Stomach (tissue), 9 donors: Measurements from ENCODE around the gene MYL9. TPM values are rescaled to one million over a fixed set of nuclear protein-coding genes. Genes with fewer than 3 reads are reported as not detected.

Experiments used
- DNase-seq, 2 donors: peaks; one replicate each; pipeline versions ENCODE4 v3.0.0 to v3.0.0-alpha.2; 2013 to 2019
- H3K27ac ChIP-seq, 5 donors: fragments of 200-600 bp in 4 of 5; sonication (generic) in 4 of 5; one replicate each; pipeline ENCODE4 v1.5.1; 2013 to 2019; ENCODE audit warnings: mild to moderate bottlenecking in 1 of 5, moderate library complexity in 1 of 5
- H3K27me3 ChIP-seq, 3 donors: fragments of 200-600 bp; sonication (generic); one replicate each; pipeline ENCODE4 v1.5.1; 2017 to 2019; ENCODE audit warnings: mixed run types in 1 of 3
- H3K36me3 ChIP-seq, 4 donors: fragments of 200-600 bp; sonication (generic); 1 replicate in 3 of 4; 2 replicates in 1 of 4; pipeline ENCODE4 v1.5.1; 2016 to 2019
- H3K4me1 ChIP-seq, 4 donors: fragments of 200-600 bp; sonication (generic); one replicate each; pipeline ENCODE4 v1.5.1; 2016 to 2019
- H3K4me3 ChIP-seq, 4 donors: fragments of 200-600 bp; sonication (generic) in 3 of 4; one replicate each; pipeline ENCODE4 v1.5.1; 2016 to 2019; ENCODE audit warnings: mild to moderate bottlenecking in 1 of 4
- H3K9me3 ChIP-seq, 4 donors: fragments of 200-600 bp; sonication (generic); one replicate each; pipeline ENCODE4 v1.5.1; 2016 to 2019
- EP300 ChIP-seq: sonication (generic); formaldehyde crosslinking; IDR thresholded peaks from one replicate; pipeline ENCODE4 v1.6.1; 2017; ENCODE audit warnings: antibody characterized with exemption
- POLR2A ChIP-seq, 4 donors: fragments of 450-650 bp; IDR thresholded peaks; one replicate each; pipeline ENCODE4 v1.6.1; 2016; ENCODE audit warnings: antibody characterized with exemption in 4 of 4, control low read depth in 2 of 4, mild to moderate bottlenecking in 1 of 4, moderate library complexity in 1 of 4
- POLR2AphosphoS5 ChIP-seq, 3 donors: sonication (generic); formaldehyde crosslinking; IDR thresholded peaks; one replicate each; pipeline ENCODE4 v1.6.1; 2016; ENCODE audit warnings: antibody characterized with exemption in 3 of 3
- WGBS, 5 donors: extraction: QIAGEN DNeasy Blood & Tissue Kit in 3 of 5; methylation state at CpG; one replicate each; pipeline versions ENCODE4 v1.1.5 to v1.1.7; 2013 to 2018; 5-methylcytosine and 5-hydroxymethylcytosine counted together
- intact Hi-C: fragments of 100-400 bp; cut with DNase I; formaldehyde crosslinking; loops from one replicate; pipeline ENCODE4 v1.15.1; 2023; ENCODE audit warnings: low total_unique reads
- polyA plus RNA-seq, 3 donors: library from polyadenylated mRNA; stranded (reverse); fragments of 200-250 nt; gene quantifications; one replicate each; pipeline ENCODE4 v1.2.3, GENCODE V29; 2013
- small RNA-seq, 4 donors: library from RNA; depleted of rRNA; stranded (forward); fragments of <200 nt; gene quantifications; one replicate each; pipeline ENCODE3, GENCODE V24; 2016
- total RNA-seq, 5 donors: library from RNA; depleted of rRNA; stranded (reverse); fragments of >200 nt; gene quantifications; one replicate each; pipeline versions ENCODE4 v1.1.0 to v1.2.3, GENCODE V29; 2014 to 2016
- TF ChIP-seq, protein P1 (sequence below), 7 experiments: fragments of 450-650 bp in 4 of 7; fragments of 200-600 bp in 3 of 7; sonication (generic) in 3 of 7; IDR thresholded peaks; one replicate each; pipeline ENCODE4 v1.5.1; 2016 to 2019; ENCODE audit warnings: antibody characterized with exemption in 7 of 7, control low read depth in 2 of 7, mild to moderate bottlenecking in 1 of 7
- donor health status: healthy with polysubstance abuse.
- donor health status: Bipolar disorder and iron deficiency.
- donor health status: healthy.

Gene MYL9
- total and polyA plus RNA-seq, 8 donors = 33.0 to 941 (median 223) TPM

GRCh38 chr20:36599912-36600345 is 58.6 kb downstream of the MYL9 start:
- TF ChIP-seq EP300 (no peak), POLR2AphosphoS5 (IDR thresholded peaks at IDR 0.05) (no peak), POLR2A (IDR thresholded peaks at IDR 0.05) (no peak)
- TF ChIP-seq, protein P1, sequence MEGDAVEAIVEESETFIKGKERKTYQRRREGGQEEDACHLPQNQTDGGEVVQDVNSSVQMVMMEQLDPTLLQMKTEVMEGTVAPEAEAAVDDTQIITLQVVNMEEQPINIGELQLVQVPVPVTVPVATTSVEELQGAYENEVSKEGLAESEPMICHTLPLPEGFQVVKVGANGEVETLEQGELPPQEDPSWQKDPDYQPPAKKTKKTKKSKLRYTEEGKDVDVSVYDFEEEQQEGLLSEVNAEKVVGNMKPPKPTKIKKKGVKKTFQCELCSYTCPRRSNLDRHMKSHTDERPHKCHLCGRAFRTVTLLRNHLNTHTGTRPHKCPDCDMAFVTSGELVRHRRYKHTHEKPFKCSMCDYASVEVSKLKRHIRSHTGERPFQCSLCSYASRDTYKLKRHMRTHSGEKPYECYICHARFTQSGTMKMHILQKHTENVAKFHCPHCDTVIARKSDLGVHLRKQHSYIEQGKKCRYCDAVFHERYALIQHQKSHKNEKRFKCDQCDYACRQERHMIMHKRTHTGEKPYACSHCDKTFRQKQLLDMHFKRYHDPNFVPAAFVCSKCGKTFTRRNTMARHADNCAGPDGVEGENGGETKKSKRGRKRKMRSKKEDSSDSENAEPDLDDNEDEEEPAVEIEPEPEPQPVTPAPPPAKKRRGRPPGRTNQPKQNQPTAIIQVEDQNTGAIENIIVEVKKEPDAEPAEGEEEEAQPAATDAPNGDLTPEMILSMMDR (IDR thresholded peaks at IDR 0.05) = no peak
- Histone ChIP-seq H3K36me3 (no peaks in the 10 kb centered on the region), H3K27me3 (no peaks in the 10 kb centered on the region), H3K27ac (no peak overlapping the region), H3K9me3 (no peaks in the 10 kb centered on the region), H3K4me3 (no peak overlapping the region), H3K4me1 (peaks cover 0 to 7% (median 2%) of the 10 kb centered on the region in 4 donors)
- whole genome bisulfite sequencing, 5 donors = 49 to 60% (median 52%) methylated on average over 5 of the region's 5 CpGs
- intact Hi-C loops = loop anchor here (10.0 kb wide), 1 partner anchor 45 kb away; no protein-coding TSS in a partner anchor
- no peak for DNase-seq

Small RNA genes within 50 kb of the gene (small RNA-seq; reads per million reads assigned to genes)
- gene RF00017 = 0 reads per million in 4 donors

Other genes with a start within 250 kb of the MYL9 start
- 10 to 100 TPM; 15.1 to 92.2 (median 54.0) TPM for gene DLGAP4, start 235.2 kb upstream of the MYL9 start, total RNA-seq
- 10 to 100 TPM; 15.1 to 26.4 (median 21.1) TPM for gene DLGAP4, start 235.2 kb upstream of the MYL9 start, polyA plus RNA-seq
- gene TGIF2, start 32.1 kb downstream of the MYL9 start, total RNA-seq = 10 to 100 TPM in 4 of 5 donors, not detected in 1; 14.9 to 24.6 (median 18.7) TPM
- gene TGIF2, start 32.1 kb downstream of the MYL9 start, polyA plus RNA-seq = 1 to 10 TPM; 4.6 to 5.2 (median 4.8) TPM
- gene RAB5IF, start 64.3 kb downstream of the MYL9 start, total RNA-seq = 100 to 1,000 TPM in 2 of 5 donors, 10 to 100 TPM in 3; 35.0 to 136 (median 96.4) TPM
- gene RAB5IF, start 64.3 kb downstream of the MYL9 start, polyA plus RNA-seq = 100 to 1,000 TPM in 1 of 3 donors, 10 to 100 TPM in 2; 76.8 to 113 (median 84.6) TPM
- 1 to 10 TPM in 3 of 5 donors, not detected in 2; 1.3 to 8.7 (median 1.3) TPM for gene SLA2, start 104.7 kb downstream of the MYL9 start, total RNA-seq
- gene SLA2, start 104.7 kb downstream of the MYL9 start, polyA plus RNA-seq = 1 to 10 TPM in 1 of 3 donors, under 1 TPM in 2; 0.25 to 2.7 (median 0.56) TPM
- gene NDRG3, start 204.6 kb downstream of the MYL9 start, total RNA-seq = 10 to 100 TPM in 1 of 5 donors, 1 to 10 TPM in 4; 5.8 to 91.6 (median 7.6) TPM
- gene NDRG3, start 204.6 kb downstream of the MYL9 start, polyA plus RNA-seq = 10 to 100 TPM; 14.6 to 21.7 (median 16.1) TPM
- 10 to 100 TPM in 2 of 5 donors, 1 to 10 TPM in 3; 1.3 to 18.9 (median 7.2) TPM for gene DSN1, start 232.2 kb downstream of the MYL9 start, total RNA-seq
- 10 to 100 TPM in 1 of 3 donors, 1 to 10 TPM in 2; 8.0 to 11.8 (median 8.1) TPM for gene DSN1, start 232.2 kb downstream of the MYL9 start, polyA plus RNA-seq